SJSA1 (cell line): ENCODE measurements around the gene OVOL3. TPM values are rescaled to one million over a fixed set of nuclear protein-coding genes. Genes with fewer than 3 reads are reported as not detected.

Experiments
- DNase-seq, 2 experiments: peaks; one replicate each; pipeline ENCODE4 v3.0.0-alpha.2; 2015 to 2020; ENCODE audit warnings: low spot score in 2 of 2, low read depth in 1 of 2
- H3K27ac ChIP-seq: fragments of 250-450 bp; sonication (Bioruptor Pico); 2 replicates; pipeline ENCODE4 v1.5.1; 2020; ENCODE audit warnings: mild to moderate bottlenecking, moderate library complexity
- H3K27me3 ChIP-seq: fragments of 250-450 bp; sonication (Bioruptor Pico); replicated peaks from 2 replicates; pipeline ENCODE4 v1.5.1; 2020; ENCODE audit warnings: mild to moderate bottlenecking, moderate library complexity
- H3K36me3 ChIP-seq: fragments of 250-450 bp; sonication (Bioruptor Pico); 2 replicates; pipeline ENCODE4 v1.5.1; 2020; ENCODE audit warnings: mild to moderate bottlenecking
- H3K4me1 ChIP-seq: fragments of 250-450 bp; sonication (Bioruptor Pico); replicated peaks from 2 replicates; pipeline ENCODE4 v1.6.1; 2021; ENCODE audit warnings: mild to moderate bottlenecking
- H3K4me3 ChIP-seq: fragments of 250-450 bp; sonication (Bioruptor Pico); 2 replicates; pipeline ENCODE4 v1.5.1; 2020; ENCODE audit warnings: mild to moderate bottlenecking
- H3K9me3 ChIP-seq: fragments of 250-450 bp; sonication (Bioruptor Pico); replicated peaks from 2 replicates; pipeline ENCODE4 v1.5.1; 2020; ENCODE audit warnings: mild to moderate bottlenecking
- total RNA-seq: library from RNA; depleted of rRNA; stranded (reverse); fragments of >200 nt; shearing (Covaris generic); gene quantifications from 2 replicates; pipeline ENCODE4 v1.2.3, GENCODE V29; 2014

OVOL3 gene
- total RNA-seq, 1 experiment from 2014 or later, result not detected

DNA sequence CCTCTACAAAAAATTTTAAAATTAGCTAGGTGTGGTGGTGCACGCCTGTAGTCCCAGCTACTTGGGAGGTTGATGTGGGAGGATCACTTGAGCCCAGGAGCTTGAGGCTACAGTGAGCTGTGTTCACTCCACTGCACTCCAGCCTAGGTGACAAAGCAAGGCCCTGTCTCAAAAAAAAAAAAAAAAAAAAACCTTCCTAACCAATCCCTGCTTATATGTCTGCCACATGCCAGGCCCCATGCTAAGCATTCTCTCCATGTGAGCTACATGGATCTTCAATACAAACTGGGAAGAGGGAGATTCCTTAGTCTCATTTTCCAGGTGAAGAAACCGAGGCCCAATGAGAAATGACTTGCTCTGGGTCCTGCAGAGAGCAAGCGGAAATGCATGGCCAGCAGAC is 2.3 kb upstream of the OVOL3 start:
- Histone ChIP-seq H3K9me3 (no peaks in the 10 kb centered on the region), H3K27me3 (no peaks in the 10 kb centered on the region), H3K27ac (no peak overlapping the region), H3K36me3 (peaks cover 52% of the 10 kb centered on the region), H3K4me3 (no peak overlapping the region), H3K4me1 (peaks cover 3% of the 10 kb centered on the region)
- no peak for DNase-seq

DNA sequence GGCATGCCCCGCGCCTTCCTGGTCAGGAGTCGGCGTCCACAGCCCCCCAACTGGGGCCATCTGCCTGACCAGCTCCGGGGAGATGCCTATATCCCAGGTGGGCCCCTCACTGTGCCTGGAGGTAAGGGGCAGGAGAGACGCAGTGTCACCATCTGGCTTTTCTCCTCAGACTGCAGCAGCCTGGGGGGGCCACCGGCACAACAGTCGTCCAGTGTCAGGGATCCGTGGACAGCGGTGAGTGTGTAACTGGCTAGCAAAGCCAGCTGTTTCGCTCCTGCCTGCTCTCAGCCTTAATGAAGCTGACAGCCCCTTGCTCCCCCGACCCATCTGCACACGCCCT is 227 bp downstream of the OVOL3 start:
- Histone ChIP-seq H3K4me1 (peaks cover 17% of the 10 kb centered on the region), H3K27me3 (no peaks in the 10 kb centered on the region), H3K36me3 (peaks cover 38% of the 10 kb centered on the region), H3K27ac (no peak overlapping the region), H3K4me3 (no peak overlapping the region), H3K9me3 (no peaks in the 10 kb centered on the region)
- DNase-seq, result no peak

DNA sequence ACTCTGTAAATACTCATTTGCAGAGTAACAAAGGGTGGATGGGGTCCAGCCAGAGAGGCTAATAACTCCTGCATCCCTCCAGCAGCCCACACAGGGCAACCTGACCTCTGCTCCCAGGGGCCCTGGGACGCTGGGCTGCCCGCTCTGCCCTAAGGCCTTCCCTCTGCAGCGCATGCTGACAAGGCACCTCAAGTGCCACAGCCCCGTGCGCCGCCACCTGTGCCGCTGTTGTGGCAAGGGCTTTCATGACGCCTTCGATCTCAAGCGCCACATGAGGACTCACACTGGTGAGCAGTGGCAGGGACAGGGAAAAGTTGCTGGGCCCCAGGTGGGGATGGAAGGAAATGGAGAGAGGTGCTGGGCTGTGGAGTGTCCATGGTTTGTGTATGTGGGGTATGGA is 1.7 kb downstream of the OVOL3 start:
- Histone ChIP-seq H3K27me3 (no peaks in the 10 kb centered on the region), H3K4me1 (peaks cover 19% of the 10 kb centered on the region)

DNA sequence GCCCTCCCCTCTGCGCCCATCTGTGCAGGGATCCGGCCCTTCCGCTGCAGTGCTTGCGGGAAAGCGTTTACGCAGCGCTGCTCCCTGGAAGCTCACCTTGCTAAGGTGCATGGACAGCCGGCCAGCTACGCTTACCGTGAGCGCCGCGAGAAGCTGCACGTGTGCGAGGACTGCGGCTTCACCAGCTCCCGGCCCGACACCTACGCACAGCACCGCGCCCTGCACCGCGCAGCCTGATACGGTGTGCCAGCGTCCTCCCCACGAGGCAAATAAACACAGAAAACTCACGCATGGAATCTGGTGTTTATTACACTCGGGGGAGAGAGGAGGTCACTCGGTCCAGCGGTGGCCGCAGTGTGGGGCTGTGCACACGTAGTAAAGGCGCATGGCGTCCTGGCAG is 2.5 kb downstream of the OVOL3 start:
- DNase-seq, result no peak
- H3K36me3 ChIP-seq, result peaks cover 49% of the 10 kb centered on the region
- no peak overlapping the region for H3K27ac ChIP-seq
- no peaks in the 10 kb centered on the region for H3K9me3 ChIP-seq
- H3K4me1 ChIP-seq, result peaks cover 19% of the 10 kb centered on the region
- H3K4me3 ChIP-seq, result peak overlapping the region; percentile 69; the same call in 1 of the 2 replicates
- no peaks in the 10 kb centered on the region for H3K27me3 ChIP-seq

More for the DNA sequence above, 1.7 kb downstream of the OVOL3 start:
- Histone ChIP-seq H3K27ac (no peak overlapping the region), H3K36me3 (peaks cover 42% of the 10 kb centered on the region), H3K4me3 (no peak overlapping the region), H3K9me3 (no peaks in the 10 kb centered on the region)
- no peak for DNase-seq

DNA sequence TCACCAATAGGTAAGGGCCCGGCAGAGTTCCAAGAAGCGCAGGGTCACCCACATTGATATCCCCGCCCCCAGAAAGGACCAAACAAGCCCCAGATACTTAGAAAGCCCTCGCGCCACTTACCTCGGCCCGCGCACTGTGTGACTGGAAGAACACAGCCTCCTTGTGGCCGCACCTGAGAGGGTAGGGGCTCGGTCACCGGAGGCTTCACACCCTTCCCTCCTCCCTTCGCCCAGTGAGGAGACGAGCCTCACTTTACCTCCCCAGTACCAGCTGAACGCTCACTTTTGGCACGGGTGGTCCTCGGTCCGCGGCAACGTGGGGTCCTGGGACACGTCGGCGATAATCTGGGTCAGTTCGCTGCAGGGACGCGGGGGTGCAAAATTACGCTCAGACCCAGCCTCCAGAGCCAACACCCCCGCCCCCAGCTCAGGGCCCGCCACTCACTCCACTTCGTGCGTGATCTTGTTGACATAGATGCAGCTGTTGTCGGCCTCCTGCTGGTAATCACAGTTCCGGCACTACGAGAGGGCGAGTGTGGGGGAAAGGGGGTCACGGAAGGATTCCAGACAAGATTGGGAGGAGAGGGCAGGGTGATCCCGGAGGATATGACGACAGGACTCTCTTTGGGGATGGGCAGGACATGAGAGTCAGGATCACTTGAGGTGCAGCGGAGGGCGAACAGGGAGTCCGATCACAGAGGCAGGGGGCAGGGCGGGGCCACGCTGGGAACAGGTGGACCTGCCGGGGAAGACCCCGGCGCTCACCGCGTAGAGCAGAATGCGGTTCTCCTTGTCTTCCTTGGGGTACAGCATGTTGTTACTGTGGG is 3.2 kb downstream of the OVOL3 start:
- H3K27ac ChIP-seq, result peak overlapping the region; percentile 52
- DNase-seq, result no peak

DNA sequence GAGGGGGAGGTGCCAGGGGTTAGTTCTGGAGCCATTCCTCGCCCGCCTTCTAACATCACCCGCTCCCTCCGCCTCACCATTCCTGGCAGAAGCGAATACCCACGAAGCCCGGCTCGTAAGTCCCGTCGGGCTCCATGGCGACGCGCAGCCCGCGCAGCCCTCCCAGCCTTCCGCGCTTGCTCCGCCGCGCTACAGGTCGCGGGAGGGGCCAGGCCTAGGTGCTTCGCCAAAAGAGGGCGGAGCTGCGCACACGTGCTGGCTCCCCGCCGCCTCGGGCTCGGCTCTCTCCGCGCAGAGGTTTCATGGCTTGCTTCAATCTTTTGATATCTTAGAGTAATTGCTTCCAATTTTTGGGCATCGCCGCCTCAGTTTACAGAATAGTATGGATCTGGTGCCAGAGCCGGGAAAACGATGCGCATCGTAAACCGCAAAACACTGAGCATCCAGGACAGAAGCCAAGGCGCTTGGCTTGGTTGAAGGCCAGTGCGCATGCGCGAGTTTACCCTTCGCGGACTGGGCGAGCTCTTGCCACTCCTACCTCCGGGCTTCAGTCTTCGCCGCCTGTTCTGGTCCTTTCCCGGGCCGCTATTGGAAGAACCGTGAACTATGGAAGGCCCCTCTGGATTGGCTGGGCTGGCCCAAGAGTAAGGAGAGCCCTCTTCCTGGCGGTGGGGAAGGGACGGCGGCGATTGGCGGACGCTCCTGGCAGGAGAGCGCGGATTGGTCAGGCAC is 3.9 kb downstream of the OVOL3 start, which contains the start of gene POLR2I:
Gene POLR2I, minus strand, starts transcription at position 155 of the 732 bp plus-strand sequence. Its CDS starts 19 bp downstream, at position 136.
- H3K4me1 ChIP-seq, result peaks cover 19% of the 10 kb centered on the region
- H3K9me3 ChIP-seq, result no peaks in the 10 kb centered on the region
- peak within 1 kb of the TSS; percentile 52 for H3K27ac ChIP-seq
- DNase-seq, result peak; percentile 100
- peak within 1 kb of the TSS; percentile 69 for H3K4me3 ChIP-seq
- H3K27me3 ChIP-seq, result no peaks in the 10 kb centered on the region
- peaks cover 61% of the 10 kb centered on the region for H3K36me3 ChIP-seq

More for the DNA sequence above, 3.2 kb downstream of the OVOL3 start:
- Histone ChIP-seq H3K4me1 (peaks cover 19% of the 10 kb centered on the region), H3K36me3 (peaks cover 55% of the 10 kb centered on the region), H3K9me3 (no peaks in the 10 kb centered on the region), H3K27me3 (no peaks in the 10 kb centered on the region), H3K4me3 (peak overlapping the region; percentile 69)

DNA sequence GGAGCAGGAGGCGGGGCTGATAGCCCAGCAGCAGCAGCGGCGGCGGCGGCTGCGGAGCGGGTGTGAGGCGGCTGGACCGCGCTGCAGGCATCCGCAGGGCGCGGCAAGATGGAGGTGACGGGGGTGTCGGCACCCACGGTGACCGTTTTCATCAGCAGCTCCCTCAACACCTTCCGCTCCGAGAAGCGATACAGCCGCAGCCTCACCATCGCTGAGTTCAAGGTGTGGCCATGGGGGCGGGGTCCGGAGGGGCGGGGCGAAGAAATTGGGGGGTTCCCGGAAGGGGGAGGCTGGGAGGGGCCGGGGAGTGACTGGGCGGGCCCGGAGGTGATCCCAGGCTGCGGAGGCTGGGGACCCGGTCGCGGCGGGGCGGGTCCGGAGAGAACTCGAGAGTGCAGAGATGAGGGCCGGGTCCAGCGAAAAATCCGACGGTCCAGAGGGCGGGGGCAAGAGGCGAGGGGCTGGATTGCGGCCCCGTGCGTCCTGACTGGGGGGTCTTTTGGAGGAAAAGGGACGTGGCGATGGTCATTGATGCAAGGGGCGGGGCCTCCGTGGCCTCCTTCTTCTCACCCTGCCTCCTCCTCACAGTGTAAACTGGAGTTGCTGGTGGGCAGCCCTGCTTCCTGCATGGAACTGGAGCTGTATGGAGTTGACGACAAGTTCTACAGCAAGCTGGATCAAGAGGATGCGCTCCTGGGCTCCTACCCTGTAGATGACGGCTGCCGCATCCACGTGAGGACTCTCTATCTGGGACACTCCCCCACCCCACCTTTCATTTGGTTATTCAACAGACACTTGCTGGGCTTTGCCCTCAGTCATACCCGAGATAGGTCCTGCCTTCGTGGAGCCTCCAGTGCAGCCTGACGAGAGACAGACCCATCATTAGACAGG is 4.8 kb downstream of the OVOL3 start, which contains the start of gene TBCB:
Gene TBCB, plus strand, starts transcription at position 16 of the 891 bp plus-strand sequence. Its CDS starts 93 bp downstream, at position 109.
- peak; percentile 59 to 78 for DNase-seq
- H3K4me1 ChIP-seq, result peaks cover 19% of the 10 kb centered on the region
- H3K27me3 ChIP-seq, result no peaks in the 10 kb centered on the region
- peak within 1 kb of the TSS; percentile 52 for H3K27ac ChIP-seq
- H3K9me3 ChIP-seq, result no peaks in the 10 kb centered on the region
- peaks cover 67% of the 10 kb centered on the region for H3K36me3 ChIP-seq
- peak within 1 kb of the TSS; percentile 69 for H3K4me3 ChIP-seq

DNA sequence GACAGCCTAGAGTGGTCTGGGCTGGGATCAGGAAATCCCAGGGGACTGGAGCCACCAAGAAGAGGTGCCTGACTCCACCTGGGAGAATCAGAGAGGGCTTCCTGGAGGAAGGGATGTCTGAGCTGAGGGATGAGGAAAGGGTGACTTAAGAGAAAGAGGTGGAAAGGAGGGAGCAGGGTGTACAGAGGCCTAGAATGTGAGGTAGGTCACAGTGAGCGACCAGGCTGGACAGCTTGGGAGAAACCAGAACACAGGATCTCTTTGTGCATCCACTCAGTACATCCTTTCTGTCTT is 5.3 kb downstream of the OVOL3 start:
- H3K27ac ChIP-seq, result no peak overlapping the region

DNA sequence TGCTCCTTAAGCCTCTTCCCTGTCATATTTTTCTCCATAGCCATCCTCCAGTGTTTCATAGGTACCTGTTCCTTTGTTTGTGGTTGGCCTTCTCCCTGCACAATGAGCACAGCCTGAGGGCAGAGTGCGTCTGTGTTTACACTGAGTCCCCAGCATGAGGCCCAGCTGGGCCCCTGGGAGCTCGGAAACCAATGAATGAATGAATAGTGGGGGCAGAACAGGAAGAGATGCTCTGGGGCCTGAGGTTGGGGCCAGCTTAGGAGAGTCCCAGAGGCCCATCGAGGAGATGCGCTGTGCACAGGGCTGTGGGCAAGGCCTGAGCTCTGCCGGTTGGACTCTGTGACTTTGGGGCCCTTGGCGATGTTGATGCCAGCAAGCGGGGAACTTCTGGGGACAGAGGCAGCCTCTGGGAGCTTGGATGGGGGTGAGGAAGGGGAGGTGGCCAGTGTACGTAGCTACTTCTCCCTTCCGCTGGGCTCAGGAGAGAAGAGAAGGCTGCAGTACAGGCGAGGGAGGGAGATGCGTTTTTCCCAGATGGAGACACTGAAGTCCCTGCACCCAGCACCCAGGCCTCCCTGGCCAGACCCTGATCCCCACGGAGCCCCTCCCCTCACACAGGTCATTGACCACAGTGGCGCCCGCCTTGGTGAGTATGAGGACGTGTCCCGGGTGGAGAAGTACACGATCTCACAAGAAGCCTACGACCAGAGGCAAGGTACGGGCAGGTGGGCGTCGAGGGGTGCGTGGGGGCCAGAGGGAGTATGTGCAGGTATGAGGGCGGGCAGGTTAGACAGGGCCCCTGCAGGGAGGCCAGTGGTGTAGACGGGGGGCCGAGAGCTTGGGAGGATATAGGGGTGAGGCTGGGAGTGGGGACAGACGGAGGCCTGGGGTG is 9.4 kb downstream of the OVOL3 start:
- Histone ChIP-seq H3K27ac (no peak overlapping the region), H3K27me3 (no peaks in the 10 kb centered on the region), H3K4me3 (no peak overlapping the region), H3K9me3 (no peaks in the 10 kb centered on the region), H3K36me3 (peaks cover 69% of the 10 kb centered on the region), H3K4me1 (peaks cover 7% of the 10 kb centered on the region)
- DNase-seq, result no peak

More for the DNA sequence above, 5.3 kb downstream of the OVOL3 start:
- Histone ChIP-seq H3K27me3 (no peaks in the 10 kb centered on the region), H3K36me3 (peaks cover 66% of the 10 kb centered on the region), H3K4me3 (peak overlapping the region; percentile 69), H3K4me1 (peaks cover 19% of the 10 kb centered on the region), H3K9me3 (no peaks in the 10 kb centered on the region)
- no peak for DNase-seq

DNA sequence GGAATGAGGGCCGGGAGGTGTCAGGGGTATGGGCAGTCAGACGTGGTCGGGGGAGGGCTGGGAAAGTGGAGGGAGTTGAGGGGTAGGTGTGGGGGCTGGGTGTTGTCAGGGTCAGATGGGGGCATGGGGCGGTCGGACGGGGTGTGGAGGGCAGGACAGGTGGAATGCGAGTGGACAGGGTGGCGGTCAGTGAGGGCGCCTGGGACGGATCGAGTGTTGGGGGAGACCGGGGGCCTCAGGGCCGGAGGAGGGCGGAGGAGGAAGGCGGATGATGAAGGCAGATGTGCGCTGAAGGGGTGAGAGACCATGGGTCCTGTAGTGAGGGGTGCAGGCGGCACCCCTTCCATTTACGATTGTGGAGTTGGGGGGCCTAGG is 10.0 kb downstream of the OVOL3 start:
- Histone ChIP-seq H3K9me3 (no peaks in the 10 kb centered on the region), H3K4me3 (no peak overlapping the region), H3K27ac (no peak overlapping the region), H3K4me1 (peaks cover 4% of the 10 kb centered on the region), H3K27me3 (no peaks in the 10 kb centered on the region), H3K36me3 (peaks cover 75% of the 10 kb centered on the region)
- no peak for DNase-seq

DNA sequence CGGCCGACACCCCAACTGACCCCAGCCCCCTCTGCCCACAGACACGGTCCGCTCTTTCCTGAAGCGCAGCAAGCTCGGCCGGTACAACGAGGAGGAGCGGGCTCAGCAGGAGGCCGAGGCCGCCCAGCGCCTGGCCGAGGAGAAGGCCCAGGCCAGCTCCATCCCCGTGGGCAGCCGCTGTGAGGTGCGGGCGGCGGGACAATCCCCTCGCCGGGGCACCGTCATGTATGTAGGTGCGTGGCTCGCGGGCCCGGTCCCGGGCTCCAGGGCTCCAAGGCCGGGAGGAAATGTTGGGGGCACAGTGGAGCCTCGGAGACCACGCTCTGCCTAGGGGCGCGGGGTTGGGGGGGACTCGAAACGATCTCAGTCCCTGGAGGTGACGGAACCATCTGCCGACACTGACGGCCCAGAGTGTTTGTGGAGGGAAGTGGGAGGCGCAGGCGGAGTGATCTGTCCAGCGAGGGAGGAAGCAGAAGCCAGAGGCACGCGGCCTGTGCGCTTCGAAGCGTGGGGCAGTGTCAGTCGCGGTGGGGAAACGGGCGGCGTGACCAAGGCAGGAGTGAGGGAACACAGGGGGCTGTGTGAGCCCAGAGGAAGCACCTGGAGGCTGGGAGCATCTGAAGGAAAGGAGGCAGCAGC is 10.7 kb downstream of the OVOL3 start:
- Histone ChIP-seq H3K27me3 (no peaks in the 10 kb centered on the region), H3K4me3 (no peak overlapping the region), H3K36me3 (peaks cover 71% of the 10 kb centered on the region), H3K9me3 (no peaks in the 10 kb centered on the region), H3K27ac (no peak overlapping the region), H3K4me1 (no peaks in the 10 kb centered on the region)
- no peak for DNase-seq

DNA sequence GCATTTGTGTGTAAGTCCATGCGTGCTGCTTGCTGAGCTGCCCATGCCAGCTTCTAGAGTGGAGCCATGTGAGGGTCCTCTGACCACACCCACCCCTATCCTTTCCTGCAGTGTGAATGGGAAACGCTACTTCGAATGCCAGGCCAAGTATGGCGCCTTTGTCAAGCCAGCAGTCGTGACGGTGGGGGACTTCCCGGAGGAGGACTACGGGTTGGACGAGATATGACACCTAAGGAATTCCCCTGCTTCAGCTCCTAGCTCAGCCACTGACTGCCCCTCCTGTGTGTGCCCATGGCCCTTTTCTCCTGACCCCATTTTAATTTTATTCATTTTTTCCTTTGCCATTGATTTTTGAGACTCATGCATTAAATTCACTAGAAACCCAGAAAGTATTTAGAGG is 14.6 kb downstream of the OVOL3 start:
- peaks cover 9% of the 10 kb centered on the region for H3K4me1 ChIP-seq
- DNase-seq, result no peak
- H3K27me3 ChIP-seq, result no peaks in the 10 kb centered on the region
- no peak overlapping the region for H3K27ac ChIP-seq
- peaks cover 35% of the 10 kb centered on the region for H3K36me3 ChIP-seq
- no peak overlapping the region for H3K4me3 ChIP-seq
- H3K9me3 ChIP-seq, result no peaks in the 10 kb centered on the region
